HEK293 (cell line): ENCODE measurements around the gene KCNA4.

Experiments used
- CTCF ChIA-PET: fragments of 350-600 bp; formaldehyde crosslinking; extraction: SDS; loops from one replicate; lab custom pipeline; 2021; ENCODE audit warnings: antibody characterized with exemption; lab: Yijun Ruan, JAX
- POLR2A ChIA-PET: fragments of 300-600 bp; formaldehyde crosslinking; extraction: SDS; loops from one replicate; lab custom pipeline; 2020; ENCODE audit warnings: antibody characterized with exemption, inconsistent platforms; lab: Yijun Ruan, JAX
- H3K27ac ChIP-seq: fragments of 200-500 bp; sonication (Bioruptor generic); 2 replicates; pipeline ENCODE4 v1.5.1; 2014; ENCODE audit warnings: low read depth, low read length, control low read depth, inconsistent platforms; ENCODE audit errors: extremely low read depth
- H3K36me3 ChIP-seq, 2 experiments: fragments of 200-500 bp in 1 of 2; sonication (Bioruptor generic) in 1 of 2; 1 replicate in 1 of 2; 2 replicates in 1 of 2; pipeline ENCODE4 v1.5.1; 2014 to 2017; ENCODE audit warnings: inconsistent platforms in 2 of 2, low read length in 2 of 2; ENCODE audit not compliant: control insufficient read depth in 2 of 2, insufficient read depth in 1 of 2
- H3K4me1 ChIP-seq: fragments of 200-500 bp; sonication (Bioruptor generic); 2 replicates; pipeline ENCODE4 v1.5.1; 2014; ENCODE audit warnings: mild to moderate bottlenecking, low read length, inconsistent platforms; ENCODE audit not compliant: control insufficient read depth, insufficient read depth
- H3K4me3 ChIP-seq: 2 replicates; pipeline ENCODE4 v1.5.1; 2011; ENCODE audit warnings: low read depth, mild to moderate bottlenecking, control low read depth, low read length, moderate library complexity
- H3K9me3 ChIP-seq: fragments of 200-500 bp; sonication (Bioruptor generic); 2 replicates; pipeline ENCODE4 v1.5.1; 2014; ENCODE audit warnings: low read depth, low read length, inconsistent platforms; ENCODE audit not compliant: control insufficient read depth, insufficient read depth
- GLIS1 ChIP-seq: fragments of 450-650 bp; formaldehyde crosslinking; IDR thresholded peaks from 2 replicates; pipeline ENCODE4 v1.5.1; 2016; ENCODE audit warnings: missing biosample characterization, missing genetic modification characterization
- KLF8 ChIP-seq: fragments of 450-650 bp; formaldehyde crosslinking; IDR thresholded peaks from 2 replicates; pipeline ENCODE4 v1.5.1; 2016; ENCODE audit warnings: missing biosample characterization, missing genetic modification characterization
- MYNN ChIP-seq: fragments of 450-650 bp; formaldehyde crosslinking; IDR thresholded peaks from 2 replicates; pipeline ENCODE4 v1.5.1; 2016; ENCODE audit warnings: missing biosample characterization, missing genetic modification characterization, borderline replicate concordance
- PRDM10 ChIP-seq: fragments of 450-650 bp; formaldehyde crosslinking; IDR thresholded peaks from 2 replicates; pipeline ENCODE4 v1.5.1; 2016; ENCODE audit warnings: missing biosample characterization, missing genetic modification characterization
- SALL2 ChIP-seq: fragments of 450-650 bp; formaldehyde crosslinking; IDR thresholded peaks from 2 replicates; pipeline ENCODE4 v1.5.0; 2017; ENCODE audit warnings: missing biosample characterization, mild to moderate bottlenecking, missing genetic modification characterization, borderline replicate concordance
- SP3 ChIP-seq: fragments of 450-650 bp; formaldehyde crosslinking; IDR thresholded peaks from 2 replicates; pipeline ENCODE4 v1.5.1; 2016; ENCODE audit warnings: missing biosample characterization, missing genetic modification characterization
- ZBTB26 ChIP-seq: fragments of 450-650 bp; formaldehyde crosslinking; optimal IDR thresholded peaks from 2 replicates; pipeline ENCODE3; 2016; ENCODE audit warnings: missing biosample characterization, mild to moderate bottlenecking, missing genetic modification characterization
- ZFP41 ChIP-seq: fragments of 450-650 bp; formaldehyde crosslinking; IDR thresholded peaks from 2 replicates; pipeline ENCODE4 v1.5.1; 2016; ENCODE audit warnings: missing biosample characterization, missing genetic modification characterization, borderline replicate concordance
- ZNF121 ChIP-seq: fragments of 450-650 bp; formaldehyde crosslinking; IDR thresholded peaks from 2 replicates; pipeline ENCODE4 v1.5.1; 2016; ENCODE audit warnings: missing biosample characterization, missing genetic modification characterization
- ZNF133 ChIP-seq: fragments of 450-650 bp; formaldehyde crosslinking; IDR thresholded peaks from 2 replicates; pipeline ENCODE4 v1.5.1; 2016; ENCODE audit warnings: missing biosample characterization, missing genetic modification characterization
- ZNF138 ChIP-seq: fragments of 450-650 bp; formaldehyde crosslinking; IDR thresholded peaks from 2 replicates; pipeline ENCODE4 v1.5.1; 2016; ENCODE audit warnings: missing biosample characterization, missing genetic modification characterization, borderline replicate concordance
- ZNF169 ChIP-seq: fragments of 450-650 bp; formaldehyde crosslinking; IDR thresholded peaks from 2 replicates; pipeline ENCODE4 v1.5.1; 2016; ENCODE audit warnings: missing biosample characterization, missing genetic modification characterization
- ZNF223 ChIP-seq: fragments of 450-650 bp; formaldehyde crosslinking; IDR thresholded peaks from 2 replicates; pipeline ENCODE4 v1.5.1; 2016; ENCODE audit warnings: missing biosample characterization, missing genetic modification characterization
- ZNF24 ChIP-seq: fragments of 450-650 bp; formaldehyde crosslinking; IDR thresholded peaks from 2 replicates; pipeline ENCODE4 v1.5.1; 2016; ENCODE audit warnings: missing biosample characterization, missing genetic modification characterization
- ZNF362 ChIP-seq: fragments of 450-650 bp; formaldehyde crosslinking; IDR thresholded peaks from 2 replicates; pipeline ENCODE4 v1.5.1; 2016; ENCODE audit warnings: missing biosample characterization, missing genetic modification characterization
- ZNF404 ChIP-seq: fragments of 450-650 bp; formaldehyde crosslinking; IDR thresholded peaks from 2 replicates; pipeline ENCODE4 v1.5.1; 2017; ENCODE audit warnings: missing biosample characterization, missing genetic modification characterization
- ZNF433 ChIP-seq: fragments of 450-650 bp; formaldehyde crosslinking; IDR thresholded peaks from 2 replicates; pipeline ENCODE4 v1.5.1; 2016; ENCODE audit warnings: missing biosample characterization, missing genetic modification characterization, low read depth
- ZNF571 ChIP-seq: fragments of 450-650 bp; formaldehyde crosslinking; IDR thresholded peaks from 2 replicates; pipeline ENCODE4 v1.5.0; 2017; ENCODE audit warnings: missing biosample characterization, missing genetic modification characterization
- ZNF626 ChIP-seq: fragments of 450-650 bp; sonication (Bioruptor Pico); formaldehyde crosslinking; IDR thresholded peaks from 2 replicates; pipeline ENCODE4 v1.5.1; 2018; ENCODE audit warnings: missing biosample characterization, missing genetic modification characterization, inconsistent platforms
- ZNF629 ChIP-seq: fragments of 450-650 bp; formaldehyde crosslinking; IDR thresholded peaks from 2 replicates; pipeline ENCODE4 v1.5.1; 2017; ENCODE audit warnings: missing biosample characterization, missing genetic modification characterization
- ZNF664 ChIP-seq: fragments of 450-650 bp; formaldehyde crosslinking; IDR thresholded peaks from 2 replicates; pipeline ENCODE4 v1.5.1; 2016; ENCODE audit warnings: missing biosample characterization, missing genetic modification characterization
- ZNF777 ChIP-seq: fragments of 450-650 bp; formaldehyde crosslinking; IDR thresholded peaks from 2 replicates; pipeline ENCODE4 v1.5.1; 2017; ENCODE audit warnings: missing biosample characterization, missing genetic modification characterization, borderline replicate concordance
- ZNF791 ChIP-seq: fragments of 450-650 bp; formaldehyde crosslinking; IDR thresholded peaks from 2 replicates; pipeline ENCODE4 v1.5.1; 2016; ENCODE audit warnings: missing biosample characterization, missing genetic modification characterization
- TF ChIP-seq, protein P1 (sequence below): fragments of 450-650 bp; formaldehyde crosslinking; IDR thresholded peaks from 2 replicates; pipeline ENCODE4 v1.5.1; 2016; ENCODE audit warnings: missing biosample characterization, missing genetic modification characterization
- TF ChIP-seq, protein P2 (sequence below): fragments of 450-650 bp; formaldehyde crosslinking; IDR thresholded peaks from 2 replicates; pipeline ENCODE4 v1.5.1; 2016; ENCODE audit warnings: missing biosample characterization, missing genetic modification characterization

The KCNA4 gene

DNA sequence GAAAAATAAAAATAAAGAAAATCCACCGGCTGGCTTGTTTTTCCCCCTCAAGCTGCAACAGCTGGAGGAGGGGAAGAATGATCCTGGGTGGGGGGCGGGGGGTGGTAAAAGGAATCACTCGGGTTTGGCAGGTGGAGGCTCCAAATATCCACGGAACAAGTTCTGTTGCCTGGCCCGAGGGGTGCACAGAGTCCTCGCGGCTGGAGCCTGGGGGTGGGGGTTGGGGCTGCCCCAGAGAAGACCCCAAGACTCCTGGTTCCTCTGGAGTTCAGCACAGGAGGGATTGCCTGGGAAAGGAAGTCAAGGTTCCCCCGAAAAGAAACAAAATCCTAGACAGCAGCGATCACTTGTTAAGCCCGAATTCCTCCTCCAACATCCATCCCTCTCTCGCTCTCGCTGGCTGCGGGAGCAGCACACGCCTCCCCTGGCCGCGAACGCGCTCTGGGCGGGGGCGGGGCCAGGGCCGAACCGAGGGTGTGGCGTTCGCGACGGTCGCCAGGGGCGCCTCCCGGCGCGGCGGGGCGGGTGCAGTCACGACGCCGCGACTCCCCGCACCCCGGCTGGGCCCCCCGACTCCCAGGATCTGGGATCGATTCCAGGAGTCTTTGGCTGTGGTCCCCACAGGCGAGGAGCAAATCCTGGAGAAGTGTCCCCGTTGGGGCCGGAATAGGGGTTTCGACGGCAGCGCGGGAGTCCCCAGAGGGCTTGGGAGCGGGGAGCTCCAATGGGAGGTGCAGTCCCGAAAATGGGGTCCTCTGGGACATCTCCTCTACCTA is at the start of gene KCNA4:
TSS of gene KCNA4 (minus strand) at position 443 of the 776 bp plus-strand sequence. CDS start 4,352 bp downstream, outside the sequence.
- no peak within 1 kb of the TSS for H3K27ac ChIP-seq
- TF ChIP-seq ZNF664 (tag by site-specific recombination) (no peak), ZBTB26 (tag by site-specific recombination) (peak; percentile 25), ZNF223 (tag by site-specific recombination) (no peak), ZNF24 (tag by site-specific recombination) (no peak), SALL2 (tag by site-specific recombination) (no peak), GLIS1 (peak; percentile 6; the same call in 1 of the 2 replicates), SP3 (tag by site-specific recombination) (0 out of 2 replicates have a peak, but pooled peaks have one; percentile 24), PRDM10 (tag by site-specific recombination) (0 out of 2 replicates have a peak, but pooled peaks have one; percentile 13)
- TF ChIP-seq, protein P1, sequence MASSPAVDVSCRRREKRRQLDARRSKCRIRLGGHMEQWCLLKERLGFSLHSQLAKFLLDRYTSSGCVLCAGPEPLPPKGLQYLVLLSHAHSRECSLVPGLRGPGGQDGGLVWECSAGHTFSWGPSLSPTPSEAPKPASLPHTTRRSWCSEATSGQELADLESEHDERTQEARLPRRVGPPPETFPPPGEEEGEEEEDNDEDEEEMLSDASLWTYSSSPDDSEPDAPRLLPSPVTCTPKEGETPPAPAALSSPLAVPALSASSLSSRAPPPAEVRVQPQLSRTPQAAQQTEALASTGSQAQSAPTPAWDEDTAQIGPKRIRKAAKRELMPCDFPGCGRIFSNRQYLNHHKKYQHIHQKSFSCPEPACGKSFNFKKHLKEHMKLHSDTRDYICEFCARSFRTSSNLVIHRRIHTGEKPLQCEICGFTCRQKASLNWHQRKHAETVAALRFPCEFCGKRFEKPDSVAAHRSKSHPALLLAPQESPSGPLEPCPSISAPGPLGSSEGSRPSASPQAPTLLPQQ (tag by site-specific recombination): no peak
- no peaks in the 10 kb centered on the region for H3K4me1 ChIP-seq
- peak within 1 kb of the TSS; percentile 47 for H3K4me3 ChIP-seq
- no peaks in the 10 kb centered on the region for H3K9me3 ChIP-seq
- POLR2A ChIA-PET: no interaction called here
- no peaks in the 10 kb centered on the region for H3K36me3 ChIP-seq
- CTCF ChIA-PET: interaction anchor here (0.6 kb wide), 1 partner anchor 147 kb away, joined by 3 read pairs; no protein-coding TSS in a partner anchor

- Histone ChIP-seq H3K36me3 (no peaks in the 10 kb centered on the region), H3K4me3 (no peak overlapping the region), H3K27ac (no peak overlapping the region), H3K9me3 (no peaks in the 10 kb centered on the region), H3K4me1 (no peaks in the 10 kb centered on the region)
- ChIA-PET POLR2A (no interaction called here), CTCF (no interaction called here)
- no peak for TF ChIP-seq ZNF629
- TF ChIP-seq ZNF133 (tag by site-specific recombination): no peak
- no peak for TF ChIP-seq ZNF138 (tag by site-specific recombination)
- no peak for TF ChIP-seq KLF8
- no peak for TF ChIP-seq ZNF121
- no peak for TF ChIP-seq ZNF404 (tag by site-specific recombination)
- TF ChIP-seq MYNN (tag by site-specific recombination): no peak
- TF ChIP-seq ZNF571 (tag by site-specific recombination): no peak
- TF ChIP-seq ZNF777: no peak
- TF ChIP-seq, protein P2, sequence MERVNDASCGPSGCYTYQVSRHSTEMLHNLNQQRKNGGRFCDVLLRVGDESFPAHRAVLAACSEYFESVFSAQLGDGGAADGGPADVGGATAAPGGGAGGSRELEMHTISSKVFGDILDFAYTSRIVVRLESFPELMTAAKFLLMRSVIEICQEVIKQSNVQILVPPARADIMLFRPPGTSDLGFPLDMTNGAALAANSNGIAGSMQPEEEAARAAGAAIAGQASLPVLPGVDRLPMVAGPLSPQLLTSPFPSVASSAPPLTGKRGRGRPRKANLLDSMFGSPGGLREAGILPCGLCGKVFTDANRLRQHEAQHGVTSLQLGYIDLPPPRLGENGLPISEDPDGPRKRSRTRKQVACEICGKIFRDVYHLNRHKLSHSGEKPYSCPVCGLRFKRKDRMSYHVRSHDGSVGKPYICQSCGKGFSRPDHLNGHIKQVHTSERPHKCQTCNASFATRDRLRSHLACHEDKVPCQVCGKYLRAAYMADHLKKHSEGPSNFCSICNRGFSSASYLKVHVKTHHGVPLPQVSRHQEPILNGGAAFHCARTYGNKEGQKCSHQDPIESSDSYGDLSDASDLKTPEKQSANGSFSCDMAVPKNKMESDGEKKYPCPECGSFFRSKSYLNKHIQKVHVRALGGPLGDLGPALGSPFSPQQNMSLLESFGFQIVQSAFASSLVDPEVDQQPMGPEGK (tag by site-specific recombination): no peak
- no peak for TF ChIP-seq ZNF169 (tag by site-specific recombination)
- TF ChIP-seq ZNF626 (tag by site-specific recombination): no peak
- no peak for TF ChIP-seq ZFP41 (tag by site-specific recombination)
- TF ChIP-seq ZNF362 (tag by site-specific recombination): no peak
- TF ChIP-seq ZNF791 (tag by site-specific recombination): no peak
- no peak for TF ChIP-seq ZNF433 (tag by site-specific recombination)
Measured at GRCh38 chr11:30062103-30062502, 45.3 kb upstream of the KCNA4 start.
